IMR-90 (cell line): ENCODE measurements around the gene KCNQ1.

Source experiments
- POLR2A ChIP-seq: IDR thresholded peaks from 2 replicates; pipeline ENCODE4 v1.6.1; 2012; ENCODE audit warnings: mild to moderate bottlenecking, low read depth, low read length
- RAD21 ChIP-seq: IDR thresholded peaks from 2 replicates; pipeline ENCODE4 v1.6.1; 2012; ENCODE audit warnings: low read length, improper control_type of control experiment
- TF ChIP-seq, protein P1 (sequence below): fragments of 150-350 bp; IDR thresholded peaks from 2 replicates; pipeline ENCODE4 v1.6.1; 2017; ENCODE audit warnings: mild to moderate bottlenecking, antibody characterized with exemption, low read length, low read depth
- TF ChIP-seq, protein P2 (sequence below): conservative IDR thresholded peaks from 2 replicates; pipeline ENCODE4 v1.5.1; 2012; ENCODE audit warnings: mild to moderate bottlenecking, low read depth, low read length, improper control_type of control experiment

DNA sequence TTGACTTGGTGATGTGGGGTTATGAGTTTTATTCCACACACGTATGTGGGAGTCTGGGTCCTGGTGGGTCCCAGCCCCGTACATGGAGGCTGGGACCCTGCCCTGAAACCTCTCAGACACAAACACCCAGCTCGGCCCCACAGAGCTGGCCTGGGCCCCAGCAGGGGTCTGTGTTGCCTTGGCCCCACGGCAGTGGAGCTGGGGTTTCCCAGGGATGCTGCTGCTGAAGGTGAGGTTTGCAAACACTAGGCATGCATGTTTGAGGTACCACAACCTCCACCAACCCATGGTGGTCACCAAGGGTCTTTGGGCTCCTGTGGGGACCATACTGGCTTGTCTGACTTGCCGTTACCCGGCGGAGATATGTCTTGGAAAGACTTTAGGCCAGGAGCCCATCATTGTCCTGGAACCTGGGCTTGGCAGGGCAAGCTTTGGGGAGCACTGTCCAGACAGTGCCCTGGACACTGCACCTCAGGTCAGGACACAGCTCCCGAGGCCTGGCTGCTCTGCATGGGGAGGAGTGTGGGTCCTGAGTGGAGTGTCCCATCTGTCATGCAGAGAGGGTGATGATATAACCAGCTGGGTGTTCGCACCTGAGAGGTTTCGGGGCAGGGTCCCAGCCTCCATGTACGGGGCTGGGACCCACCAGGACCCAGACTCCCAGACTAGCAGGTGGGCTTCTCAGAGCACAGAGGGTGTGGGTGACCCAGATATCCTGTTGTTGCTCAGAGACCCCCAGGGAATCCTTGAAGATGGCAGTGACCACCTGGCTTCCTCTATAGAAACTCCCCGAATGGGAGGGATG lies 63.3 kb downstream of the KCNQ1 start:
- TF ChIP-seq RAD21, result no peak
- no peak for TF ChIP-seq POLR2A
- TF ChIP-seq, protein P1, sequence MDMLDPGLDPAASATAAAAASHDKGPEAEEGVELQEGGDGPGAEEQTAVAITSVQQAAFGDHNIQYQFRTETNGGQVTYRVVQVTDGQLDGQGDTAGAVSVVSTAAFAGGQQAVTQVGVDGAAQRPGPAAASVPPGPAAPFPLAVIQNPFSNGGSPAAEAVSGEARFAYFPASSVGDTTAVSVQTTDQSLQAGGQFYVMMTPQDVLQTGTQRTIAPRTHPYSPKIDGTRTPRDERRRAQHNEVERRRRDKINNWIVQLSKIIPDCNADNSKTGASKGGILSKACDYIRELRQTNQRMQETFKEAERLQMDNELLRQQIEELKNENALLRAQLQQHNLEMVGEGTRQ, result no peak
- TF ChIP-seq, protein P2, sequence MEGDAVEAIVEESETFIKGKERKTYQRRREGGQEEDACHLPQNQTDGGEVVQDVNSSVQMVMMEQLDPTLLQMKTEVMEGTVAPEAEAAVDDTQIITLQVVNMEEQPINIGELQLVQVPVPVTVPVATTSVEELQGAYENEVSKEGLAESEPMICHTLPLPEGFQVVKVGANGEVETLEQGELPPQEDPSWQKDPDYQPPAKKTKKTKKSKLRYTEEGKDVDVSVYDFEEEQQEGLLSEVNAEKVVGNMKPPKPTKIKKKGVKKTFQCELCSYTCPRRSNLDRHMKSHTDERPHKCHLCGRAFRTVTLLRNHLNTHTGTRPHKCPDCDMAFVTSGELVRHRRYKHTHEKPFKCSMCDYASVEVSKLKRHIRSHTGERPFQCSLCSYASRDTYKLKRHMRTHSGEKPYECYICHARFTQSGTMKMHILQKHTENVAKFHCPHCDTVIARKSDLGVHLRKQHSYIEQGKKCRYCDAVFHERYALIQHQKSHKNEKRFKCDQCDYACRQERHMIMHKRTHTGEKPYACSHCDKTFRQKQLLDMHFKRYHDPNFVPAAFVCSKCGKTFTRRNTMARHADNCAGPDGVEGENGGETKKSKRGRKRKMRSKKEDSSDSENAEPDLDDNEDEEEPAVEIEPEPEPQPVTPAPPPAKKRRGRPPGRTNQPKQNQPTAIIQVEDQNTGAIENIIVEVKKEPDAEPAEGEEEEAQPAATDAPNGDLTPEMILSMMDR, result no peak
